Measurements from ENCODE around the gene FSTL4. TPM values are rescaled to one million over a fixed set of nuclear protein-coding genes. Genes with fewer than 3 reads are reported as not detected.

The FSTL4 gene
- total and polyA plus RNA-seq, 12 donors = 0.01 to 0.42 (median 0.38) TPM; not detected in 6

- intact Hi-C loops (cut with DNase I) = loop anchor here in 1 of 10 donors (1.0 kb wide), 1 partner anchor 25 kb away; no protein-coding TSS in a partner anchor
These were observed 157.9 kb downstream of the FSTL4 start for GRCh38 chr5:133454442-133454841.

GRCh38 chr5:133453831-133454230 lies 158.5 kb downstream of the FSTL4 start:
- DNase-seq (no peak), ATAC-seq (no peak)
- H3K4me3 ChIP-seq = no peak overlapping the region
- H3K27ac ChIP-seq = no peak overlapping the region
- 48 to 52% methylated on average over 2 of the region's 2 CpGs for WGBS, 2 donors
- no peaks in the 10 kb centered on the region for H3K9me3 ChIP-seq
- TF ChIP-seq CTCF (IDR thresholded peaks at IDR 0.05) = no peak
- peaks cover 0 to 23% (median 0%) of the 10 kb centered on the region in 7 donors for H3K27me3 ChIP-seq
- peaks cover 0 to 12% (median 0%) of the 10 kb centered on the region in 9 donors for H3K4me1 ChIP-seq
- no peaks in the 10 kb centered on the region for H3K36me3 ChIP-seq
- intact Hi-C loops (cut with DNase I) = loop anchor here in 1 of 10 donors (1.0 kb wide), 1 partner anchor 25 kb away; no protein-coding TSS in a partner anchor

More at GRCh38 chr5:133454442-133454841, 157.9 kb downstream of the FSTL4 start:
- Histone ChIP-seq H3K4me1 (peaks cover 0 to 12% (median 0%) of the 10 kb centered on the region in 9 donors), H3K27me3 (peaks cover 0 to 23% (median 0%) of the 10 kb centered on the region in 7 donors), H3K27ac (no peak overlapping the region), H3K36me3 (no peaks in the 10 kb centered on the region), H3K4me3 (no peak overlapping the region), H3K9me3 (no peaks in the 10 kb centered on the region)
- WGBS, 2 donors = 79 to 84% methylated on average over 9 of the region's 9 CpGs
- ATAC-seq = no peak
- DNase-seq = no peak
- TF ChIP-seq CTCF (IDR thresholded peaks at IDR 0.05) = no peak

- no peak for ATAC-seq
- no peaks in the 10 kb centered on the region for H3K36me3 ChIP-seq
- H3K9me3 ChIP-seq = no peaks in the 10 kb centered on the region
- H3K27me3 ChIP-seq = peaks cover 0 to 23% (median 0%) of the 10 kb centered on the region in 7 donors
- peaks cover 0 to 12% (median 0%) of the 10 kb centered on the region in 9 donors for H3K4me1 ChIP-seq
- intact Hi-C loops (cut with DNase I) = no loop called here
- TF ChIP-seq CTCF (IDR thresholded peaks at IDR 0.05) = no peak
- H3K27ac ChIP-seq = no peak overlapping the region
- no peak for DNase-seq
- WGBS, 2 donors = 78 to 81% methylated on average over 4 of the region's 4 CpGs
- no peak overlapping the region for H3K4me3 ChIP-seq
These were observed 159.1 kb downstream of the FSTL4 start for GRCh38 chr5:133453084-133453780.

- intact Hi-C loops (cut with DNase I) = no loop called here
- DNase-seq = no peak
- ATAC-seq = no peak
- 71 to 78% methylated on average over 1 of the region's 1 CpG for WGBS, 2 donors
- peaks cover 0 to 5% (median 0%) of the 10 kb centered on the region in 9 donors for H3K4me1 ChIP-seq
- no peak for TF ChIP-seq CTCF (IDR thresholded peaks at IDR 0.05)
- H3K4me3 ChIP-seq = no peak overlapping the region
- H3K27ac ChIP-seq = no peak overlapping the region
- no peaks in the 10 kb centered on the region for H3K36me3 ChIP-seq
- peaks cover 0 to 15% (median 0%) of the 10 kb centered on the region in 7 donors for H3K27me3 ChIP-seq
- H3K9me3 ChIP-seq = no peaks in the 10 kb centered on the region
These were observed 160.4 kb downstream of the FSTL4 start for GRCh38 chr5:133451926-133452325.

All from heart right ventricle (tissue), 16 donors.